Neuronal stem cell (in vitro differentiated cells): ENCODE measurements around the gene ORC2. TPM values are rescaled to one million over a fixed set of nuclear protein-coding genes. Genes with fewer than 3 reads are reported as not detected.

ENCODE experiments used
- DNase-seq: peaks from one replicate; pipeline ENCODE4 v3.0.0-alpha.2; 2013; ENCODE audit warnings: low spot score
- H2AFZ ChIP-seq: one replicate; pipeline ENCODE4 v1.6.1; 2013; ENCODE audit warnings: mild to moderate bottlenecking, low read length, inconsistent platforms
- H2AK5ac ChIP-seq: 2 replicates; pipeline ENCODE4 v1.6.1; 2013; ENCODE audit warnings: low read depth, mild to moderate bottlenecking, inconsistent platforms, low read length, moderate library complexity, mixed read lengths
- H2BK120ac ChIP-seq: 2 replicates; pipeline ENCODE4 v1.6.1; 2013; ENCODE audit warnings: low read depth, mild to moderate bottlenecking, inconsistent platforms, low read length, moderate library complexity, mixed read lengths
- H2BK12ac ChIP-seq: one replicate; pipeline ENCODE4 v1.6.1; 2013; ENCODE audit warnings: low read length, inconsistent platforms
- H2BK15ac ChIP-seq: 2 replicates; pipeline ENCODE4 v1.6.1; 2013; ENCODE audit warnings: mild to moderate bottlenecking, low read length, inconsistent platforms, mixed read lengths
- H2BK5ac ChIP-seq: one replicate; pipeline ENCODE4 v1.6.1; 2013; ENCODE audit warnings: inconsistent platforms, mild to moderate bottlenecking, low read length, moderate library complexity
- H3K14ac ChIP-seq: one replicate; pipeline ENCODE4 v1.6.1; 2013; ENCODE audit warnings: low read length, inconsistent platforms
- H3K18ac ChIP-seq: 2 replicates; pipeline ENCODE4 v1.6.1; 2013; ENCODE audit warnings: low read length, inconsistent platforms
- H3K23ac ChIP-seq: 2 replicates; pipeline ENCODE4 v1.6.1; 2013; ENCODE audit warnings: low read depth, mild to moderate bottlenecking, mixed read lengths, low read length, inconsistent platforms; ENCODE audit not compliant: poor library complexity
- H3K27ac ChIP-seq: replicated peaks from 3 replicates; pipeline ENCODE4 v1.5.1; 2013; ENCODE audit warnings: low read length, inconsistent platforms
- H3K27me3 ChIP-seq, 3 experiments: 2 replicates each; pipeline ENCODE4 v1.6.1; 2013; ENCODE audit warnings: low read length in 3 of 3, mild to moderate bottlenecking in 2 of 3, inconsistent platforms in 1 of 3, low read depth in 1 of 3, mixed read lengths in 1 of 3, moderate library complexity in 1 of 3; ENCODE audit not compliant: control insufficient read depth in 3 of 3, insufficient read depth in 3 of 3
- H3K36me3 ChIP-seq, 2 donors: replicated peaks in 1 of 2; 2 replicates each; pipeline ENCODE4 v1.6.1; 2013; ENCODE audit warnings: low read length in 2 of 2; ENCODE audit not compliant: control insufficient read depth in 2 of 2, insufficient read depth in 2 of 2
- H3K4ac ChIP-seq: 2 replicates; pipeline ENCODE4 v1.6.1; 2013; ENCODE audit warnings: inconsistent platforms, mild to moderate bottlenecking, low read length, moderate library complexity
- H3K4me1 ChIP-seq, 2 donors: 1 replicate in 1 of 2; 2 replicates in 1 of 2; pipeline ENCODE4 v1.6.1; 2013; ENCODE audit warnings: low read length in 2 of 2, low read depth in 1 of 2; ENCODE audit not compliant: control insufficient read depth in 2 of 2, insufficient read depth in 1 of 2
- H3K4me2 ChIP-seq: one replicate; pipeline ENCODE4 v1.6.1; 2013; ENCODE audit warnings: mild to moderate bottlenecking, low read length, inconsistent platforms; ENCODE audit not compliant: insufficient read depth, poor library complexity, severe bottlenecking
- H3K4me3 ChIP-seq, 2 donors: 2 replicates each; pipeline ENCODE4 v1.5.1; 2013; ENCODE audit warnings: low read length in 2 of 2, mild to moderate bottlenecking in 2 of 2, inconsistent platforms in 1 of 2, moderate library complexity in 1 of 2
- H3K79me1 ChIP-seq: one replicate; pipeline ENCODE4 v1.6.1; 2013; ENCODE audit warnings: low read depth, mild to moderate bottlenecking, inconsistent platforms, low read length, moderate library complexity
- H3K9ac ChIP-seq: one replicate; pipeline ENCODE4 v1.6.1; 2013; ENCODE audit warnings: mild to moderate bottlenecking, low read depth, low read length, inconsistent platforms; ENCODE audit not compliant: poor library complexity
- H3K9me3 ChIP-seq, 2 donors: replicated peaks in 1 of 2; 2 replicates each; pipeline versions ENCODE3 to v1.6.1; 2013; ENCODE audit warnings: low read length in 2 of 2, mild to moderate bottlenecking in 2 of 2, inconsistent platforms in 1 of 2, low read depth in 1 of 2, mixed read lengths in 1 of 2, moderate library complexity in 1 of 2; ENCODE audit not compliant: control insufficient read depth in 2 of 2, insufficient read depth in 1 of 2
- H4K8ac ChIP-seq: one replicate; pipeline ENCODE4 v1.6.1; 2013; ENCODE audit warnings: low read depth, mild to moderate bottlenecking, inconsistent platforms, low read length, moderate library complexity
- H4K91ac ChIP-seq: one replicate; pipeline ENCODE4 v1.6.1; 2013; ENCODE audit warnings: low read length, low read depth, mild to moderate bottlenecking, inconsistent platforms; ENCODE audit not compliant: poor library complexity
- WGBS, 2 donors: extraction: QIAGEN DNeasy Blood & Tissue Kit; methylation state at CpG; one replicate each; pipeline ENCODE4 v1.1.7; 2013; ENCODE audit warnings: missing lambda C conversion rate in 2 of 2, mixed read lengths in 1 of 2; ENCODE audit not compliant: insufficient read length in 2 of 2, insufficient replicate concordance in 1 of 2; ENCODE audit errors: extremely low coverage in 2 of 2; 5-methylcytosine and 5-hydroxymethylcytosine counted together
- polyA plus RNA-seq, 2 experiments: library from polyadenylated mRNA; stranded (reverse); fragments of 200-250 nt; gene quantifications; one replicate each; pipeline ENCODE4 v1.2.3, GENCODE V29; 2013

The ORC2 gene
- 18.4 TPM for polyA plus RNA-seq (2013, experiment 1 of 2)
- polyA plus RNA-seq (2013, experiment 2 of 2): 19.3 TPM

DNA sequence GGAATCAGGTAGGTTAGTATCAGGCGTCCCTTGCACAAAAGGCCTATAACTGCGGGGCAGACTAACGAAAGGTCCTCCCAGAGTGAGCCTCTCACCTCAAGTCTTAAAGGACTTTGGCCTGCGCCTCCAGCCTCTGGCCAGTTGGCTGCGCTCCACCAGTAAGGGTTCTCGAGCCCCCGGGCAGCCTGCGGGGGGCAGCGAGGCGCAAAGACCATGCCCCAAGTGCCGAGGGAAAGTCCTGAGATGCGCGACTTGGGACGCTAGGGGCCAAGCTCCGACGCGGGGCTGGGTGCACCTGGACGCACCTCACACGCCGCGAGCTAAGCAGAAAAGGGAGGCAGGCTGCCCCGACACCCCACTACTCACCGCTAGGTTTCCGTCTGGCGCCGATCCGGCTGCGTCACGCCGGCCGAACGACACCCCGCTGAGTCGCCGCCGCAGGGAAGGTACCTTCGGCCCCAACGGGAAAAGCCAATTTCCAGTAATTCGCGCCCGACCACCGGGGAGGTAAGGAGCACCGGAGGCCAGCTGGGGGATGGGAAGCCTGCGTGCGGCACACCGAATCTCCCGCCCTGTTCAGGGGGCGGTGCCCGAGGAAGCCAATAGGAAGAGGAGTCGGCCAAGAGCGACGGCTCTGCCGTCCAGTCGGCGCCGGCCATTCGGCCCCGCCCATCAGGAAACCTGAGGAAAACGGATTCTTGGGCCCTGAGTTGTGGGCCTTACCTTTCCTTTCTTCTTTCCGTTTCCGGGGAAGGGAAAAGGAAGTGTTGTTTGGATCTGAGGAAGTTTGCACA is at the start of gene ORC2:
TSS of gene ORC2 (minus strand) at position 537 of the 794 bp plus-strand sequence. CDS start 5,537 bp downstream, outside the sequence.
- Histone ChIP-seq H3K36me3 (peaks cover 0 to 32% of the 10 kb centered on the region in 2 donors), H2AFZ (peak within 1 kb of the TSS; percentile 96), H2BK15ac (peak within 1 kb of the TSS; percentile 83), H3K9ac (peak within 1 kb of the TSS; percentile 100), H3K79me1 (peaks cover 3% of the 10 kb centered on the region), H2BK5ac (peak within 1 kb of the TSS; percentile 99), H3K18ac (peak within 1 kb of the TSS; percentile 100), H2BK12ac (peak within 1 kb of the TSS; percentile 32), H3K14ac (peak within 1 kb of the TSS; percentile 97), H2BK120ac (no peak within 1 kb of the TSS), H3K27me3 (no peaks in the 10 kb centered on the region), H3K4me2 (peak within 1 kb of the TSS; percentile 87), H4K8ac (peak within 1 kb of the TSS; percentile 98), H3K4me1 (peaks cover 3 to 8% of the 10 kb centered on the region in 2 donors), H3K23ac (peak within 1 kb of the TSS; percentile 98), H3K4ac (peak within 1 kb of the TSS; percentile 96), H4K91ac (no peak within 1 kb of the TSS), H3K4me3 (peak within 1 kb of the TSS; percentile 83 to 95), H3K9me3 (no peaks in the 10 kb centered on the region), H2AK5ac (peak within 1 kb of the TSS; percentile 74), H3K27ac (peak within 1 kb of the TSS; percentile 91)
- WGBS, 2 donors: no CpG with 5 or more reads among the region's 61 CpGs
- DNase-seq: peak; percentile 94

DNA sequence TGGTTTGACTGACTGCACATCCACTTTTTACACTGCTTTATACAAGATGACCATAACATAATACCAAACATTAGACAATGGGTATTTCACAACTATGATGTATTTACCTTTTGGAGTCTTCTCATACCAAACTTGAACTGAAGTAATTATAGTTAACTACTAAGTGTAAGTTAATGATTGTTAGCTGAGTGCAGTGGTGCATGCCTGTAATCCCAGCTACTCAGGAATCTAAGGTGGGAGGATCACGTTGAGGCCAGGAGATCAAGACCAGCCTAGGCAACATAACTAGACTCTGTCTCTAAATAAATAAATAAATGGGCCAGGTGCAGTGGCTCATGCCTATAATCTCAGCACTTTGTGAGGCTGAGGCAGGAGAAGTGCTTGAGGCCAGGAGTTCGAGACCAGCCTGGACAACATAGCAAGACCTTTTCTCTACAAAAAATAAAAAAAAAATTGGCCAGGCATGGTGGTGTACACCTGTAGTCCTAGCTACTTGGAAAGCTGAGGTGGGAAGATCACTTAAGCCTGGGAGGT is 44.9 kb upstream of the ORC2 start:
- H3K27me3 ChIP-seq: no peaks in the 10 kb centered on the region
- H3K9me3 ChIP-seq: no peaks in the 10 kb centered on the region
- no peak overlapping the region for H4K8ac ChIP-seq
- no peak overlapping the region for H2BK12ac ChIP-seq
- H3K9ac ChIP-seq: no peak overlapping the region
- H3K4ac ChIP-seq: no peak overlapping the region
- H3K14ac ChIP-seq: no peak overlapping the region
- H3K23ac ChIP-seq: no peak overlapping the region
- H4K91ac ChIP-seq: no peak overlapping the region
- H2AFZ ChIP-seq: no peak overlapping the region
- H2BK15ac ChIP-seq: no peak overlapping the region
- no peak overlapping the region for H2BK5ac ChIP-seq
- no peak overlapping the region for H3K27ac ChIP-seq
- WGBS, 2 donors: no CpG with 5 or more reads among the region's 2 CpGs
- DNase-seq: no peak
- peaks cover 0 to 35% of the 10 kb centered on the region in 2 donors for H3K36me3 ChIP-seq
- no peak overlapping the region for H2BK120ac ChIP-seq
- H3K4me3 ChIP-seq: no peak overlapping the region
- no peaks in the 10 kb centered on the region for H3K79me1 ChIP-seq
- no peak overlapping the region for H3K18ac ChIP-seq
- H3K4me1 ChIP-seq: no peaks in the 10 kb centered on the region
- H3K4me2 ChIP-seq: no peak overlapping the region
- no peak overlapping the region for H2AK5ac ChIP-seq

DNA sequence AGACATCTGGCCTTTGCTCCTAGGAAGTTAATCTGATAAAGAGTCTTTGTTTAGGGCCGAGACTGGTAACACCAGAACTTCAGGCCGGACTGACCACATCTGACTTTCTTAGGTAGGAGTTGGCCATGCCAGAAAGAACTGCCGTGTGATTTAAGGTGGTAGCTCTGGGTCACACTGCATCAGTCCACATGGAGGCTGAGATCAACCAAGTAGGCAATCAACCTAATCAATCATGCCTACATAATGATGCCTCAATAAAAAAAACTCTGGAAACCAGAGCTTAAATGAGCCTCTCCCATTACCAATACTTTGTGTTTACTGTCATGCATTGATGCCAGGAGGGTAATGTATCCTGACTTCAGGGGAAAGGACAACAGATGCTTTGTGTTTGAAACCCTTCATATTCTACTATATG is 44.1 kb upstream of the ORC2 start:
- Histone ChIP-seq H3K4me1 (no peaks in the 10 kb centered on the region), H2BK120ac (no peak overlapping the region), H2AK5ac (no peak overlapping the region), H4K91ac (no peak overlapping the region), H2BK15ac (no peak overlapping the region), H4K8ac (no peak overlapping the region), H3K27me3 (no peaks in the 10 kb centered on the region), H3K9me3 (no peaks in the 10 kb centered on the region), H3K14ac (no peak overlapping the region), H2BK5ac (no peak overlapping the region), H2AFZ (no peak overlapping the region), H3K4me3 (no peak overlapping the region), H3K9ac (no peak overlapping the region), H3K79me1 (no peaks in the 10 kb centered on the region), H3K27ac (no peak overlapping the region), H3K4me2 (no peak overlapping the region), H3K36me3 (peaks cover 0 to 35% of the 10 kb centered on the region in 2 donors), H2BK12ac (no peak overlapping the region), H3K23ac (no peak overlapping the region), H3K18ac (no peak overlapping the region), H3K4ac (no peak overlapping the region)
- no CpG with 5 or more reads among the region's 3 CpGs for WGBS, 2 donors
- DNase-seq: no peak

DNA sequence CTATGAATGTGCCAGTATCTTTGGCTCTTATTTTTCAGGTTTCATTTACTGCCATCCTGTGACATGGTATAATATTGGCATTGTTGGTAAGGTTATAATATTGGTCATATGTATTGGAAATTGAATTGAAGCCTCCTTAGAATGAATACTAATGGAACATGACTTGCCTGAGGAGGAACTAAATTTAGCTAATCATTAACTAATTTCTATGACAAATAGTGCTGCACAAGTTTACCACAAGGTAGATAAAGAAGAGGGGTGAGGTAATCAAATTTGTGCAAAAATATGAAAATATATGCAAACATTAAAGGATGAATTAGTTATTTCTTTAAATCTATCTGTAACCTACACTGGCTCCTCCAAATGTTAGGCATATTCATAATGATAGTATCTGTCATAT is 43.2 kb upstream of the ORC2 start:
- Histone ChIP-seq H3K4me1 (no peaks in the 10 kb centered on the region), H3K36me3 (peaks cover 0 to 35% of the 10 kb centered on the region in 2 donors), H4K8ac (no peak overlapping the region), H2BK12ac (no peak overlapping the region), H3K14ac (no peak overlapping the region), H2BK15ac (no peak overlapping the region), H2AK5ac (no peak overlapping the region), H3K4me3 (no peak overlapping the region), H3K27ac (no peak overlapping the region), H2AFZ (no peak overlapping the region), H3K23ac (no peak overlapping the region), H4K91ac (no peak overlapping the region), H2BK120ac (no peak overlapping the region), H3K9ac (no peak overlapping the region), H3K4ac (no peak overlapping the region), H2BK5ac (no peak overlapping the region), H3K4me2 (no peak overlapping the region), H3K18ac (no peak overlapping the region), H3K27me3 (no peaks in the 10 kb centered on the region), H3K79me1 (no peaks in the 10 kb centered on the region), H3K9me3 (no peaks in the 10 kb centered on the region)
- DNase-seq: no peak
